Hepatocyte (in vitro differentiated cells): Measurements from ENCODE around the gene KIAA0586.

Experiments
- CTCF ChIP-seq: fragments of 200-600 bp; sonication (generic); IDR thresholded peaks from 2 replicates; pipeline ENCODE4 v1.5.1; 2016; ENCODE audit warnings: antibody characterized with exemption, mild to moderate bottlenecking; ENCODE audit not compliant: poor library complexity
- EZH2 ChIP-seq: fragments of 200-600 bp; sonication (generic); IDR thresholded peaks from 2 replicates; pipeline ENCODE4 v1.6.1; 2016; ENCODE audit warnings: antibody characterized with exemption, mild to moderate bottlenecking, borderline replicate concordance
- EZH2phosphoT487 ChIP-seq: fragments of 200-600 bp; sonication (generic); IDR thresholded peaks from one replicate; pipeline ENCODE4 v1.6.1; 2018; ENCODE audit warnings: antibody characterized with exemption, mild to moderate bottlenecking, low read depth, moderate library complexity; ENCODE audit not compliant: unreplicated experiment, severe bottlenecking

DNA sequence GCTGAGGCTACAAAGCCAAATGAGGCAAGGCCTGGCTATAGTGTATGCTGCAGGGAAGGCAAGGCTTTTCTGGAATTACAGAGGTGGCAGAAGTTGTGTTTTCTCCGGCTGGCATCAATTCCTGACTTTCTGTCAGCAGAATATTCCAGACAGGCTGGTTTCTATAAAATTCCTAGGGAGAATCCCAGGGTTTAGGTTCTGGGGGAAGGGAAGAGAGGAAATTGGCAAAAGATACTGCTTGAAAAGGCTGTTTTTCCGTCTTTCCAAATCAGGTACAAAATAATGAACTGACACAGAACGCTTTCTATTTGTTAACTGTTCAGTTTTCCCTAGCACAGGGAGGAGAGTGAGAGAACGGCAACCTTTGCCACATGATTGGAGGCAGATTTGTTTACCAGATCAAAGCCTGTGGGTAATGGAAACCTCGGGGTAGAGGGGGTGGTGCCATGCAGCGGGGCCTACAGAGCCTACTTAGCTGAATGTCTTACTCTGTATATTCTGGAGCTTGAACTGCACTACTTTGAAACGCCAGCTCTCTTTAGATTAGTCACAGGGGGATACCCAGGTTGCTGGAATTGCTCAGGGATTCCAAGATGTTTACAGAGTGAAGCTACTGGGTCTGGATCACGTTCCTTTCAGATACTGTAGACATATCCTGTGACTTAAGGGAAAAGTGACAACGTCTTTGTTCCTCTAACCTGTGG is 144.4 kb downstream of the KIAA0586 start:
- TF ChIP-seq CTCF = no peak
- no peak for TF ChIP-seq EZH2phosphoT487
- no peak for TF ChIP-seq EZH2
